ENCODE measurements around the gene EDNRB.

Gene EDNRB

GRCh38 chr13:77902319-77902963 lies 16.2 kb downstream of the EDNRB start:
- no peak for ATAC-seq (ENCODE audit: low read depth)
- Histone ChIP-seq H3K4me1 (ENCODE audit: insufficient read depth, poor library complexity, severe bottlenecking) (no peaks in the 10 kb centered on the region), H3K36me3 (ENCODE audit: low read depth) (no peaks in the 10 kb centered on the region), H3K27ac (ENCODE audit: poor library complexity, severe bottlenecking) (no peak overlapping the region), H3K4me3 (ENCODE audit: severe bottlenecking) (no peak overlapping the region), H3K9me3 (ENCODE audit: severe bottlenecking) (no peaks in the 10 kb centered on the region), H3K27me3 (ENCODE audit: insufficient read depth, poor library complexity, severe bottlenecking) (no peaks in the 10 kb centered on the region)
- TF ChIP-seq CTCF (IDR thresholded peaks at IDR 0.05; ENCODE audit: poor library complexity, severe bottlenecking) = no peak
- DNase-seq (ENCODE audit: low spot score) = no peak

- H3K4me3 ChIP-seq (ENCODE audit: severe bottlenecking) = no peak overlapping the region
- no peaks in the 10 kb centered on the region for H3K4me1 ChIP-seq (ENCODE audit: insufficient read depth, poor library complexity, severe bottlenecking)
- no peak for ATAC-seq (ENCODE audit: low read depth)
- no peaks in the 10 kb centered on the region for H3K9me3 ChIP-seq (ENCODE audit: severe bottlenecking)
- H3K27me3 ChIP-seq (ENCODE audit: insufficient read depth, poor library complexity, severe bottlenecking) = peaks cover 2% of the 10 kb centered on the region
- H3K27ac ChIP-seq (ENCODE audit: poor library complexity, severe bottlenecking) = no peak overlapping the region
- no peak for TF ChIP-seq CTCF (IDR thresholded peaks at IDR 0.05; ENCODE audit: poor library complexity, severe bottlenecking)
- no peaks in the 10 kb centered on the region for H3K36me3 ChIP-seq (ENCODE audit: low read depth)
- DNase-seq (ENCODE audit: low spot score) = no peak
Measured at GRCh38 chr13:77898097-77898496, 20.5 kb downstream of the EDNRB start.

GRCh38 chr13:77896977-77897376 lies 21.7 kb downstream of the EDNRB start:
- H3K4me3 ChIP-seq (ENCODE audit: severe bottlenecking) = no peak overlapping the region
- DNase-seq (ENCODE audit: low spot score) (no peak), ATAC-seq (ENCODE audit: low read depth) (no peak)
- no peaks in the 10 kb centered on the region for H3K4me1 ChIP-seq (ENCODE audit: insufficient read depth, poor library complexity, severe bottlenecking)
- TF ChIP-seq CTCF (IDR thresholded peaks at IDR 0.05; ENCODE audit: poor library complexity, severe bottlenecking) = no peak
- peaks cover 2% of the 10 kb centered on the region for H3K27me3 ChIP-seq (ENCODE audit: insufficient read depth, poor library complexity, severe bottlenecking)
- no peaks in the 10 kb centered on the region for H3K36me3 ChIP-seq (ENCODE audit: low read depth)
- no peak overlapping the region for H3K27ac ChIP-seq (ENCODE audit: poor library complexity, severe bottlenecking)
- no peaks in the 10 kb centered on the region for H3K9me3 ChIP-seq (ENCODE audit: severe bottlenecking)

- Histone ChIP-seq H3K36me3 (ENCODE audit: low read depth) (no peaks in the 10 kb centered on the region), H3K27me3 (ENCODE audit: insufficient read depth, poor library complexity, severe bottlenecking) (peaks cover 2% of the 10 kb centered on the region), H3K9me3 (ENCODE audit: severe bottlenecking) (no peaks in the 10 kb centered on the region), H3K4me1 (ENCODE audit: insufficient read depth, poor library complexity, severe bottlenecking) (no peaks in the 10 kb centered on the region), H3K4me3 (ENCODE audit: severe bottlenecking) (no peak overlapping the region), H3K27ac (ENCODE audit: poor library complexity, severe bottlenecking) (no peak overlapping the region)
- DNase-seq (ENCODE audit: low spot score) = no peak
- ATAC-seq (ENCODE audit: low read depth) = no peak
- no peak for TF ChIP-seq CTCF (IDR thresholded peaks at IDR 0.05; ENCODE audit: poor library complexity, severe bottlenecking)
Measured at GRCh38 chr13:77896536-77896935, 22.1 kb downstream of the EDNRB start.

- ATAC-seq (ENCODE audit: low read depth) (no peak), DNase-seq (ENCODE audit: low spot score) (no peak)
- no peak for TF ChIP-seq CTCF (IDR thresholded peaks at IDR 0.05; ENCODE audit: poor library complexity, severe bottlenecking)
- no peaks in the 10 kb centered on the region for H3K9me3 ChIP-seq (ENCODE audit: severe bottlenecking)
- no peaks in the 10 kb centered on the region for H3K36me3 ChIP-seq (ENCODE audit: low read depth)
- peaks cover 2% of the 10 kb centered on the region for H3K27me3 ChIP-seq (ENCODE audit: insufficient read depth, poor library complexity, severe bottlenecking)
- H3K4me3 ChIP-seq (ENCODE audit: severe bottlenecking) = no peak overlapping the region
- no peak overlapping the region for H3K27ac ChIP-seq (ENCODE audit: poor library complexity, severe bottlenecking)
- no peaks in the 10 kb centered on the region for H3K4me1 ChIP-seq (ENCODE audit: insufficient read depth, poor library complexity, severe bottlenecking)
Measured at GRCh38 chr13:77894743-77895142, 23.9 kb downstream of the EDNRB start.

Measured in RWPE2 (cell line).